ENCODE data around the gene MIDN. TPM values are rescaled to one million over a fixed set of nuclear protein-coding genes. Genes with fewer than 3 reads are reported as not detected.

The MIDN gene
- total and polyA plus RNA-seq, 2 of the 4 experiments (the other 2 are of a cell fraction): 2.5 to 26.0 TPM

DNA sequence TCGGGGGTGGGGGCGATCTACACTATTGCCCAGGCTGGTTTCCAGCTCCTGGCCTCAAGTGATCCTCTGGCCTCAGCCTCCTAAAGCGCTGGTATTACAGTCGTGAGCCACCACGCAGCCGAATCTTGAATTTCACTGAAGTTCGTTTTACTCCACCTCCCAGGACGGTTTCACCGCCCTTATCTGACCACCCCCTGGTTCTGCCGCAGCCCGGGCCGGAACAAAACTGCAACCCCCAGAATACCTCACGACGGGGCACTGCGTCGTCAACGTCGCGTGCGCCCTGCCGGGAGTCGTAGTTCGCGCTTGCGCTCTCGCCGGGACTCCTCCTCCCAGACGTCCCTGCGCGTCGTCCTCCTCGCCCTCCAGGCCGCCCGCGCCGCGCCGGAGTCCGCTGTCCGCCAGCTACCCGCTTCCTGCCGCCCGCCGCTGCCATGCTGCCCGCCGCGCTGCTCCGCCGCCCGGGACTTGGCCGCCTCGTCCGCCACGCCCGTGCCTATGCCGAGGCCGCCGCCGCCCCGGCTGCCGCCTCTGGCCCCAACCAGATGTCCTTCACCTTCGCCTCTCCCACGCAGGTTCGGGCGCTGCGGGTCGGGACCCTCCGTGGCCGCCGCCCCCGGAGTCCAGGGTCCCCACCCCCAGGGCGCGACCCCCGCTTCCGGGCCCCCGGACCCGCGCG, 6.8 kb upstream of the MIDN start, which contains the start of gene ATP5F1D:
Gene ATP5F1D, plus strand, starts transcription at position 335 of the 679 bp plus-strand sequence. Its CDS starts 100 bp downstream, at position 435.
- intact Hi-C loops (cut with micrococcal nuclease): loop anchor here (2.0 kb wide), 2 partner anchors 233 to 315 kb away; partner anchors contain the start of gene ARID3A
- H3K4me2 ChIP-seq (ENCODE audit: low read depth, low read length): peak within 1 kb of the TSS; percentile 99
- H3K56ac ChIP-seq (ENCODE audit: extremely low read depth, insufficient read depth, low read length): peak within 1 kb of the TSS; percentile 43; the same call in 1 of the 2 replicates
- H4K20me1 ChIP-seq (ENCODE audit: insufficient read depth, low read length): peaks cover 10% of the 10 kb centered on the region
- H3K9me1 ChIP-seq (ENCODE audit: insufficient read depth, low read length): no peaks in the 10 kb centered on the region
- TF ChIP-seq POLR2A (IDR thresholded peaks at IDR 0.05; ENCODE audit: low read depth, low read length) (peak; percentile 56; the same call in 1 of the 2 replicates), NFE2L2 (IDR thresholded peaks at IDR 0.05; ENCODE audit: low read depth, low read length) (no peak), RFX5 (IDR thresholded peaks at IDR 0.05; ENCODE audit: low read depth, low read length) (no peak), CEBPB (IDR thresholded peaks at IDR 0.05; ENCODE audit: low read depth, low read length) (no peak), MAZ (IDR thresholded peaks at IDR 0.05; ENCODE audit: borderline replicate concordance, low read depth, low read length) (peak; percentile 63; the same call in 1 of the 2 replicates), MAFK (IDR thresholded peaks at IDR 0.05; ENCODE audit: low read depth, low read length) (no peak), RCOR1 (IDR thresholded peaks at IDR 0.05; ENCODE audit: insufficient replicate concordance, low read length) (no peak), SMC3 (IDR thresholded peaks at IDR 0.05; ENCODE audit: low read depth, low read length) (no peak), FOS (IDR thresholded peaks at IDR 0.05; ENCODE audit: low read depth, low read length) (no peak), MXI1 (IDR thresholded peaks at IDR 0.05; ENCODE audit: borderline replicate concordance, low read depth, low read length) (peak; percentile 68; the same call in 1 of the 2 replicates), USF2 (IDR thresholded peaks at IDR 0.05; ENCODE audit: low read depth, low read length) (no peak), BHLHE40 (IDR thresholded peaks at IDR 0.05; ENCODE audit: low read depth, low read length) (peak; percentile 90)
- TF ChIP-seq, protein P1, sequence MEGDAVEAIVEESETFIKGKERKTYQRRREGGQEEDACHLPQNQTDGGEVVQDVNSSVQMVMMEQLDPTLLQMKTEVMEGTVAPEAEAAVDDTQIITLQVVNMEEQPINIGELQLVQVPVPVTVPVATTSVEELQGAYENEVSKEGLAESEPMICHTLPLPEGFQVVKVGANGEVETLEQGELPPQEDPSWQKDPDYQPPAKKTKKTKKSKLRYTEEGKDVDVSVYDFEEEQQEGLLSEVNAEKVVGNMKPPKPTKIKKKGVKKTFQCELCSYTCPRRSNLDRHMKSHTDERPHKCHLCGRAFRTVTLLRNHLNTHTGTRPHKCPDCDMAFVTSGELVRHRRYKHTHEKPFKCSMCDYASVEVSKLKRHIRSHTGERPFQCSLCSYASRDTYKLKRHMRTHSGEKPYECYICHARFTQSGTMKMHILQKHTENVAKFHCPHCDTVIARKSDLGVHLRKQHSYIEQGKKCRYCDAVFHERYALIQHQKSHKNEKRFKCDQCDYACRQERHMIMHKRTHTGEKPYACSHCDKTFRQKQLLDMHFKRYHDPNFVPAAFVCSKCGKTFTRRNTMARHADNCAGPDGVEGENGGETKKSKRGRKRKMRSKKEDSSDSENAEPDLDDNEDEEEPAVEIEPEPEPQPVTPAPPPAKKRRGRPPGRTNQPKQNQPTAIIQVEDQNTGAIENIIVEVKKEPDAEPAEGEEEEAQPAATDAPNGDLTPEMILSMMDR (conservative IDR thresholded peaks at IDR 0.05; ENCODE audit: low read depth, low read length): no peak
- H3K18ac ChIP-seq (ENCODE audit: low read depth, low read length): no peak within 1 kb of the TSS
- H2BK120ac ChIP-seq (ENCODE audit: low read depth, low read length): peak within 1 kb of the TSS; percentile 58; the same call in 1 of the 2 replicates
- dilution Hi-C loops (cut with HindIII; ENCODE audit: low sequenced_read_pairs, unreplicated experiment): no loop called here
- in situ Hi-C loops (cut with MboI; ENCODE audit: low sequenced_read_pairs): no loop called here
- no peaks in the 10 kb centered on the region for H3K27me3 ChIP-seq (ENCODE audit: control insufficient read depth, insufficient read depth, low read length)
- peak within 1 kb of the TSS; percentile 83 for H3K27ac ChIP-seq (ENCODE audit: insufficient read depth, low read length)
- H3K9ac ChIP-seq (ENCODE audit: low read depth, low read length): peak within 1 kb of the TSS; percentile 84
- peak within 1 kb of the TSS; percentile 89 for H3K23ac ChIP-seq (ENCODE audit: low read depth, low read length)
- peaks cover 25% of the 10 kb centered on the region for H3K4me1 ChIP-seq (ENCODE audit: control insufficient read depth, insufficient read depth, low read length)
- peak; percentile 95 for DNase-seq
- peaks cover 4 to 45% of the 10 kb centered on the region in 2 experiments; a peak in 2 of 4 replicates for H3K79me1 ChIP-seq (ENCODE audit: low read depth in 1 of 2, low read length in 2 of 2)
- no peak within 1 kb of the TSS; the same call in 1 of the 2 replicates for H4K91ac ChIP-seq (ENCODE audit: insufficient read depth, low read depth, low read length)
- H4K8ac ChIP-seq (ENCODE audit: low read depth in 2 of 2, low read length in 2 of 2): peak within 1 kb of the TSS; percentile 64 to 84; a peak in 2 of 4 replicates
- peak; percentile 66 for ATAC-seq (ENCODE audit: low read depth)
- no peak within 1 kb of the TSS for H2BK20ac ChIP-seq (ENCODE audit: low read depth, low read length)
- H2BK5ac ChIP-seq (ENCODE audit: low read depth, low read length, poor library complexity, severe bottlenecking): peak within 1 kb of the TSS; percentile 70
- H4K5ac ChIP-seq (ENCODE audit: low read depth, low read length): peak within 1 kb of the TSS; percentile 72
- TSS peak; percentile 83 for BruUV-seq (replicated peaks)
- H3K36me3 ChIP-seq (ENCODE audit: control insufficient read depth, insufficient read depth, low read length): no peaks in the 10 kb centered on the region; the same call in 1 of the 2 replicates
- H3K4ac ChIP-seq (ENCODE audit: low read depth, low read length): peak within 1 kb of the TSS; percentile 87
- H2AK9ac ChIP-seq (replicated peaks; ENCODE audit: low read depth, low read length, poor library complexity): peak within 1 kb of the TSS; percentile 96
- H3K14ac ChIP-seq (replicated peaks; ENCODE audit: low read depth, low read length): peak within 1 kb of the TSS; percentile 78
- H2AFZ ChIP-seq (replicated peaks; ENCODE audit: low read length, poor library complexity): peak within 1 kb of the TSS; percentile 95
- WGBS, 2 experiments (ENCODE audit: extremely low coverage in 2 of 2, insufficient read length in 1 of 2): 0% methylated on average over 60 of the region's 79 CpGs; no CpG with 5 or more reads in 1 of the 2 experiments
- no peak within 1 kb of the TSS; the same call in 2 of the 3 replicates for H2BK15ac ChIP-seq (ENCODE audit: low read depth, low read length)
- CTCF ChIA-PET: interaction anchor here (0.8 kb wide), 1 partner anchor 25 kb away, joined by 3 read pairs; no protein-coding TSS in a partner anchor
- POLR2A ChIA-PET (ENCODE audit: unreplicated experiment): interaction anchor here (0.9 to 1.0 kb wide), 2 partner anchors 27 to 28 kb away, joined by 3 to 17 read pairs; no protein-coding TSS in a partner anchor
- no peaks in the 10 kb centered on the region for H3K9me3 ChIP-seq (ENCODE audit: control insufficient read depth, insufficient read depth, low read length)
- H2AK5ac ChIP-seq (ENCODE audit: low read depth, low read length): peak within 1 kb of the TSS; percentile 83; the same call in 1 of the 2 replicates
- peak within 1 kb of the TSS; percentile 76 for H3K4me3 ChIP-seq (ENCODE audit: insufficient read depth, low read depth, low read length)
